Stimulated activated naive B cell treated with anti-CD40 and anti-IgM and Interleukin-4, amounts not matched to agents 10 μg/mL and 1 μg/mL and 100 μg/mL, for 72 hours (primary cell): ENCODE measurements around the gene ZSWIM3.

Source experiments
- ATAC-seq, 2 donors: fragments of 150-1000 bp; cut with Tn5 transposase; replicated peaks; 2 replicates each; pipeline ENCODE4 v1.10.0; 2021; ENCODE audit warnings: moderate library complexity in 1 of 2
- DNase-seq: peaks from one replicate; pipeline ENCODE4 v3.0.0; 2021
- H3K27ac Mint-ChIP-seq: one replicate; pipeline ENCODE4 v1.8.0; 2022; ENCODE audit warnings: mild to moderate bottlenecking, mixed read lengths
- H3K27me3 Mint-ChIP-seq, 2 donors: one replicate each; pipeline ENCODE4 v1.8.0; 2022; ENCODE audit warnings: mixed read lengths in 2 of 2
- H3K36me3 Mint-ChIP-seq, 2 donors: one replicate each; pipeline ENCODE4 v1.8.0; 2022; ENCODE audit warnings: mixed read lengths in 2 of 2, mild to moderate bottlenecking in 1 of 2
- H3K4me1 Mint-ChIP-seq, 2 donors: one replicate each; pipeline ENCODE4 v1.8.0; 2022; ENCODE audit warnings: mixed read lengths in 2 of 2, mild to moderate bottlenecking in 1 of 2
- H3K4me3 Mint-ChIP-seq, 2 donors: one replicate each; pipeline ENCODE4 v1.8.0; 2022; ENCODE audit warnings: mild to moderate bottlenecking in 2 of 2, mixed read lengths in 2 of 2, moderate library complexity in 1 of 2
- H3K9me3 Mint-ChIP-seq, 2 donors: one replicate each; pipeline ENCODE4 v1.8.0; 2022; ENCODE audit warnings: mixed read lengths in 2 of 2, mild to moderate bottlenecking in 1 of 2

The ZSWIM3 gene

GRCh38 chr20:45924391-45925261 is 67.2 kb downstream of the ZSWIM3 start:
- no peaks in the 10 kb centered on the region for H3K9me3 Mint-ChIP-seq

GRCh38 chr20:45925821-45926506 is 68.5 kb downstream of the ZSWIM3 start:
- no peaks in the 10 kb centered on the region for H3K9me3 Mint-ChIP-seq
- peaks cover 7 to 11% of the 10 kb centered on the region in 2 donors for H3K27me3 Mint-ChIP-seq
- peaks cover 0 to 5% of the 10 kb centered on the region in 2 donors for H3K4me1 Mint-ChIP-seq
- H3K36me3 Mint-ChIP-seq = no peaks in the 10 kb centered on the region
- H3K27ac Mint-ChIP-seq = no peak overlapping the region
- DNase-seq (no peak), ATAC-seq (no peak)
- no peak overlapping the region for H3K4me3 Mint-ChIP-seq

More at GRCh38 chr20:45924391-45925261, 67.2 kb downstream of the ZSWIM3 start:
- no peak overlapping the region for H3K4me3 Mint-ChIP-seq
- H3K27me3 Mint-ChIP-seq = peaks cover 12 to 15% of the 10 kb centered on the region in 2 donors
- peaks cover 0 to 5% of the 10 kb centered on the region in 2 donors for H3K4me1 Mint-ChIP-seq
- ATAC-seq (no peak), DNase-seq (no peak)
- H3K36me3 Mint-ChIP-seq = no peaks in the 10 kb centered on the region
- H3K27ac Mint-ChIP-seq = no peak overlapping the region

- H3K4me3 Mint-ChIP-seq = no peak overlapping the region
- no peaks in the 10 kb centered on the region for H3K36me3 Mint-ChIP-seq
- H3K4me1 Mint-ChIP-seq = peaks cover 0 to 2% of the 10 kb centered on the region in 2 donors
- H3K27me3 Mint-ChIP-seq = peaks cover 2 to 3% of the 10 kb centered on the region in 2 donors
- H3K9me3 Mint-ChIP-seq = no peaks in the 10 kb centered on the region
- no peak overlapping the region for H3K27ac Mint-ChIP-seq
- DNase-seq (no peak), ATAC-seq (no peak)
Observed at GRCh38 chr20:45926731-45927070, 69.3 kb downstream of the ZSWIM3 start.

- H3K27ac Mint-ChIP-seq = no peak overlapping the region
- DNase-seq (no peak), ATAC-seq (no peak)
- no peaks in the 10 kb centered on the region for H3K27me3 Mint-ChIP-seq
- peaks cover 0 to 2% of the 10 kb centered on the region in 2 donors for H3K4me1 Mint-ChIP-seq
- no peak overlapping the region for H3K4me3 Mint-ChIP-seq
- no peaks in the 10 kb centered on the region for H3K36me3 Mint-ChIP-seq
- no peaks in the 10 kb centered on the region for H3K9me3 Mint-ChIP-seq
Observed at GRCh38 chr20:45927071-45927878, 69.9 kb downstream of the ZSWIM3 start.
